Measurements from ENCODE around the gene PMPCA. TPM values are rescaled to one million over a fixed set of nuclear protein-coding genes. Genes with fewer than 3 reads are reported as not detected.

The PMPCA gene
- total and polyA plus RNA-seq, 2 of the 8 experiments (the other 6 are each of a cell fraction or from before 2014, with no cell fraction given) = 60.0 to 88.2 TPM

DNA sequence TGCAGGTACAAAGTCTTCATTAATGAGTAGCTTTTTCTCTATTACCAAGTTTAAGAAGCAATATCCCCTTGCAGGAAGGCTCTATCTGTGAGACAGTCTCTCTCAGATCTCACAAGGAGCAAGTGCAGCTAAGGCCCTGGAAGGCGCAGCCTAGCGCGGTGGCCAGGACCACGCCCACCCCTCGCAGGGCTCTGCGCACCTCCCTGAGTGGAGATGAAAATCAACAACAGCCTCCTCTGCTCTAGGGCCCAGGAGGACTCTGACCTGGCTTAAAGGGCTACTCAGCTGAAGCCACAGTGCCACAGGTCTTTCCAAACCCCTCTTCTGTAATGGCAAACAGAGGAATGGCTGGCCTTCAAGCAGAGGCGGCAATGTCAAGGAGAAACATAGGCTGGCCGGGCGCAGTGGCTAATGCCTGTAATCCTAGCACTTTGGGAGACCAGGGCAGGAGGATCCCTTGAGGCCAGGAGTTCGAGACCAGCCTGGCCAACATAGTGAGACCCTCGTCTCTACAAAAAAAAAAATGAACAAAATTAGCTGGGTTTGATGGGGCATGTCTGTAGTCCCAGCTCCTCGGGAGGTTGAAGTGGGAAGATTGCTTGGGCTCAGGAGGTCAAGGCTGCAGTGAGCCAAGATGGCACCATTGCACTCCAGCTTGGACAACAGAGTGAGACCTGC is 60.5 kb downstream of the PMPCA start:
- DNase-seq (ENCODE audit: low read depth in 1 of 2, low spot score in 2 of 2) = no peak
- H2AFZ ChIP-seq (ENCODE audit: low read length) = no peak overlapping the region
- H2BK5ac ChIP-seq (ENCODE audit: low read depth, low read length) = no peak overlapping the region
- no peak overlapping the region for H4K91ac ChIP-seq (replicated peaks; ENCODE audit: insufficient read length, low read length)
- no peak overlapping the region for H2AK5ac ChIP-seq (ENCODE audit: low read depth, low read length)
- no peak overlapping the region for H3K4me2 ChIP-seq (ENCODE audit: insufficient read depth in 1 of 2, low read depth in 2 of 2, low read length in 2 of 2)
- CTCF ChIA-PET (ENCODE audit: partially characterized antibody) = interaction anchor here (0.6 to 2.0 kb wide), 11 partner anchors 8 to 232 kb away, joined by 3 to 5 read pairs (median 3); no protein-coding TSS in a partner anchor
- H2BK120ac ChIP-seq (replicated peaks; ENCODE audit: low read depth, low read length) = no peak overlapping the region
- H3K79me2 ChIP-seq (ENCODE audit: control insufficient read depth in 1 of 2, insufficient read depth in 2 of 2, low read length in 2 of 2) = peaks cover 0 to 50% of the 10 kb centered on the region in 2 experiments; a peak in 3 of 4 replicates
- no peak overlapping the region for H3K18ac ChIP-seq (ENCODE audit: extremely low read depth, low read length)
- no peak overlapping the region for H4K5ac ChIP-seq (ENCODE audit: insufficient read length, low read depth, low read length)
- no peak for TF ChIP-seq RAD21 (IDR thresholded peaks at IDR 0.05 in 1 of 2, conservative IDR thresholded peaks at IDR 0.05 in 1 of 2; ENCODE audit: low read depth in 2 of 2, low read length in 2 of 2)
- TF ChIP-seq CEBPB (IDR thresholded peaks at IDR 0.05; ENCODE audit: low read depth, low read length) = no peak
- no peak for TF ChIP-seq HDAC2 (IDR thresholded peaks at IDR 0.05; ENCODE audit: borderline replicate concordance in 1 of 2, low read depth in 2 of 2, low read length in 2 of 2)
- no peak for TF ChIP-seq CBX5 (IDR thresholded peaks at IDR 0.05; ENCODE audit: low read depth, low read length)
- no peak for TF ChIP-seq MAX (IDR thresholded peaks at IDR 0.05)
- no peak for TF ChIP-seq SRF (IDR thresholded peaks at IDR 0.05; ENCODE audit: low read depth, low read length)
- TF ChIP-seq EZH2 (IDR thresholded peaks at IDR 0.05; ENCODE audit: low read depth, low read length, severe bottlenecking) = no peak
- TF ChIP-seq GTF2F1 (IDR thresholded peaks at IDR 0.05; ENCODE audit: borderline replicate concordance, low read depth, low read length) = no peak
- no peak for TF ChIP-seq RBBP5 (IDR thresholded peaks at IDR 0.05; ENCODE audit: borderline replicate concordance, low read depth, low read length)
- TF ChIP-seq SAP30 (IDR thresholded peaks at IDR 0.05; ENCODE audit: insufficient read depth, insufficient replicate concordance, low read length) = no peak
- no peak for TF ChIP-seq BACH1 (IDR thresholded peaks at IDR 0.05; ENCODE audit: low read length)
- TF ChIP-seq JUND (IDR thresholded peaks at IDR 0.05; ENCODE audit: low read length) = no peak
- H2BK15ac ChIP-seq (ENCODE audit: low read length) = no peak overlapping the region
- H3K14ac ChIP-seq (ENCODE audit: insufficient read length) = no peak overlapping the region
- no peaks in the 10 kb centered on the region for H3K27me3 ChIP-seq (replicated peaks in 1 of 4; ENCODE audit: control insufficient read depth in 3 of 4, extremely low read depth in 1 of 4, insufficient read depth in 3 of 4, low read length in 3 of 4)
- H3K9ac ChIP-seq (replicated peaks in 1 of 4; ENCODE audit: extremely low read depth in 1 of 4, low read depth in 3 of 4, low read length in 3 of 4) = no peak overlapping the region
- POLR2A ChIA-PET (ENCODE audit: partially characterized antibody) = interaction anchor here (0.7 to 1.1 kb wide), 5 partner anchors 10 to 94 kb away, joined by 3 to 4 read pairs (median 3); no protein-coding TSS in a partner anchor
- no peak overlapping the region for H2BK20ac ChIP-seq (ENCODE audit: low read length)
- WGBS, 2 experiments (ENCODE audit: extremely low coverage in 1 of 2, insufficient coverage in 1 of 2, insufficient read length in 1 of 2, insufficient replicate concordance in 2 of 2, low coverage in 1 of 2, low lambda C conversion rate in 2 of 2, missing lambda C conversion rate in 1 of 2) = 95% methylated on average over 10 of the region's 12 CpGs; no CpG with 5 or more reads in 1 of the 2 experiments
- H3K23me2 ChIP-seq (ENCODE audit: low read depth, low read length) = no peaks in the 10 kb centered on the region
- no peak overlapping the region for H2BK12ac ChIP-seq (ENCODE audit: low read depth, low read length)
- H3K9me3 ChIP-seq (ENCODE audit: insufficient read depth in 2 of 2, low read depth in 1 of 2, low read length in 1 of 2) = no peaks in the 10 kb centered on the region
- H3K79me1 ChIP-seq (ENCODE audit: low read depth, low read length) = peaks cover 5% of the 10 kb centered on the region
- no peak overlapping the region for H4K8ac ChIP-seq (ENCODE audit: extremely low read depth, insufficient read depth, low read length)
- H3K4me3 ChIP-seq (ENCODE audit: extremely low read depth in 1 of 4, insufficient read depth in 2 of 4, low read depth in 3 of 4, low read length in 4 of 4) = no peak overlapping the region
- H4K20me1 ChIP-seq (replicated peaks in 1 of 2; ENCODE audit: control insufficient read depth in 1 of 2, insufficient read depth in 2 of 2, low read length in 2 of 2) = peaks cover 19 to 41% of the 10 kb centered on the region in 2 experiments
- H3K36me3 ChIP-seq (ENCODE audit: control insufficient read depth in 2 of 4, insufficient read depth in 4 of 4, low read length in 3 of 4) = peaks cover 57 to 80% (median 78%) of the 10 kb centered on the region in 4 experiments
- H3K23ac ChIP-seq (ENCODE audit: insufficient read length) = no peak overlapping the region
- H3K56ac ChIP-seq (replicated peaks; ENCODE audit: insufficient read length, low read depth, low read length) = no peak overlapping the region
- no peak overlapping the region for H3K4ac ChIP-seq (replicated peaks; ENCODE audit: insufficient read length, low read depth, low read length)
- no peak for FAIRE-seq
- no peak overlapping the region for H3K27ac ChIP-seq (ENCODE audit: low read depth, low read length)
- H3K4me1 ChIP-seq (replicated peaks in 1 of 4; ENCODE audit: control insufficient read depth in 3 of 4, insufficient read depth in 4 of 4, low read length in 3 of 4) = no peaks in the 10 kb centered on the region

Data from H1 (cell line).